ENCODE measurements around the gene PPT2.
"Not testable (repeated sequence)": the region's sequence is repeated elsewhere in the genome, so short reads cannot be mapped to it uniquely, and the experiment has no call there.

PPT2 gene

GRCh38 chr6:32210191-32210601 is 56.3 kb downstream of the PPT2 start:
- no peak for DNase-seq (ENCODE audit: low read depth)

DNA sequence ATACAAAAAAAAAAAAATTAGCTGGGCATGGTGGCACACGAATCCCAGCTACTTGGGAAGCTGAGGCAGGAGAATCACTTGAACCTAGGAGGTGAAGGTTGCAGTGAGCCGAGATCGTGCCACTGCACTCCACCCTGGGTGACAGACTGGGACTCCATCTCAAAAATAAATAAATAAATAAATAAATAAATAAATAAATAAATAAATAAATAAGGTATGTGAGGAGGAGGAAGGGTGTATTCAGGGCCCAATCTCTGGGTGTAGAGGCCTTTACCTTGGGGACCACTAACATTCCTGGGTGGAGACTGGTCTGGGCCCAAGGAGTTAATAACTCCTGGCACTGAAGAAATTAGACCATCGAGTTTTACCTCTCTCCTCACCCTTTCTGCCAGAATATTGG is 57.5 kb downstream of the PPT2 start:
- DNase-seq (ENCODE audit: low read depth): not testable (repeated sequence)

DNA sequence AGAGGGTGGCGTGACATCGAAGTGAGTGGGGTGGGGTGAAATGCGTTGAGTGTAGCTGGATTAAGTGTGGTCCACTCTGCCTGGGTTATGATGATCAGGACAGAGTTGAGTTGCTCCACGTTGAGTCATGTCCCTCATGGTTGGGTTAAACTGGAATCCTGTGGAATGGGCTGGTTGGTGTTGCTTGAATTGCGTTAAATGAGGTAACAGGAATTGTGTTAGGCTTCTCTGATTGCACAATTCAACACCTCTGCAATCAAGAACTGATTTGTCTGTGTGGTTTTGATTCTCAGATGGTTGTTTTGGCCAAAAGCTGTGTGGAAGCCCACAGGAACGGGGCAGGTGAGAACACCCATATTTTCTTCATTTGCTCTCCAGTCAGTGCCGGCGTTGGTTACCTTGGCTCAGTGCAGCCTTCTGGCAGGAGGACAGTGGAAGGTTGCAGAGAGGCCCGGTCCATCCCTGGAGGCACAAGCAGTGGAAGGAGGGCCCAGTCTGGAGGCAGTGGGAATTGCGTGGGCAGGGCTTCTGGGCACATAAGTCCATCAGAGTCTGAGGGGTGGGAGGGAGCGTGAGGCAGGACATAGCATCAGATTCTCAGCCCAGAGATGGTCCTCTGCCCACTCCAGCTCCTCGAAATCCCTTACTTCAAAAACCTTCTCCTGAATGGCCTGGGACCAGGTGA is 58.3 kb downstream of the PPT2 start:
- no peak for DNase-seq (ENCODE audit: low read depth)

All from iris pigment epithelial cell (primary cell).